ENCODE data around the gene ATXN7L1. TPM values are rescaled to one million over a fixed set of nuclear protein-coding genes. Genes with fewer than 3 reads are reported as not detected.

ATXN7L1 gene
- total RNA-seq, 4 donors from 2014 or later: 8.0 to 14.1 (median 10.6) TPM

DNA sequence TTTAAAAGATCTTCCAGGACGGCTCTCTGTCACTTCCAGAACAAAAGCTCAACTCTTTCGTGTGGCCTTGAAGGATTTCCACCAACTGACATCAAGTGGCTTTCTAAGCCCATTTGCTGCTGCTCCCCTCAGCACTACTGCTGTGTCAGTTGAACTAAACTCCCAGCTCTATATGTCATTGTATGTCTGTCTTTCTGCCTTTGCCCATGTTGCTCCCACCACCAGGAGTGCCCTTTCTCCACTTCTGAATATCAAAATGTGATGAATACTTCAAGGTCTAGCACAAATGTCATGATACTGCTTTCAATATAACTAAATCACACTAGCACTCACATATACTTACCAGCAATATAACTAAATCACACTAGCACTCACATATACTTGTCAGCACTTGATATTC lies 138.3 kb downstream of the ATXN7L1 start:
- TF ChIP-seq POLR2A (IDR thresholded peaks at IDR 0.05): no peak
- TF ChIP-seq, protein P1, sequence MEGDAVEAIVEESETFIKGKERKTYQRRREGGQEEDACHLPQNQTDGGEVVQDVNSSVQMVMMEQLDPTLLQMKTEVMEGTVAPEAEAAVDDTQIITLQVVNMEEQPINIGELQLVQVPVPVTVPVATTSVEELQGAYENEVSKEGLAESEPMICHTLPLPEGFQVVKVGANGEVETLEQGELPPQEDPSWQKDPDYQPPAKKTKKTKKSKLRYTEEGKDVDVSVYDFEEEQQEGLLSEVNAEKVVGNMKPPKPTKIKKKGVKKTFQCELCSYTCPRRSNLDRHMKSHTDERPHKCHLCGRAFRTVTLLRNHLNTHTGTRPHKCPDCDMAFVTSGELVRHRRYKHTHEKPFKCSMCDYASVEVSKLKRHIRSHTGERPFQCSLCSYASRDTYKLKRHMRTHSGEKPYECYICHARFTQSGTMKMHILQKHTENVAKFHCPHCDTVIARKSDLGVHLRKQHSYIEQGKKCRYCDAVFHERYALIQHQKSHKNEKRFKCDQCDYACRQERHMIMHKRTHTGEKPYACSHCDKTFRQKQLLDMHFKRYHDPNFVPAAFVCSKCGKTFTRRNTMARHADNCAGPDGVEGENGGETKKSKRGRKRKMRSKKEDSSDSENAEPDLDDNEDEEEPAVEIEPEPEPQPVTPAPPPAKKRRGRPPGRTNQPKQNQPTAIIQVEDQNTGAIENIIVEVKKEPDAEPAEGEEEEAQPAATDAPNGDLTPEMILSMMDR (IDR thresholded peaks at IDR 0.05): no peak
- H3K9me3 ChIP-seq: no peaks in the 10 kb centered on the region
- H3K27ac ChIP-seq: no peak overlapping the region
- H3K4me3 ChIP-seq: no peak overlapping the region
- DNase-seq: no peak
- intact Hi-C loops (cut with DNase I): no loop called here
- no peaks in the 10 kb centered on the region for H3K36me3 ChIP-seq
- 79 to 92% methylated on average over 2 of the region's 2 CpGs for WGBS, 2 donors
- no peaks in the 10 kb centered on the region for H3K27me3 ChIP-seq
- peaks cover 0 to 16% (median 0%) of the 10 kb centered on the region in 3 donors for H3K4me1 ChIP-seq

DNA sequence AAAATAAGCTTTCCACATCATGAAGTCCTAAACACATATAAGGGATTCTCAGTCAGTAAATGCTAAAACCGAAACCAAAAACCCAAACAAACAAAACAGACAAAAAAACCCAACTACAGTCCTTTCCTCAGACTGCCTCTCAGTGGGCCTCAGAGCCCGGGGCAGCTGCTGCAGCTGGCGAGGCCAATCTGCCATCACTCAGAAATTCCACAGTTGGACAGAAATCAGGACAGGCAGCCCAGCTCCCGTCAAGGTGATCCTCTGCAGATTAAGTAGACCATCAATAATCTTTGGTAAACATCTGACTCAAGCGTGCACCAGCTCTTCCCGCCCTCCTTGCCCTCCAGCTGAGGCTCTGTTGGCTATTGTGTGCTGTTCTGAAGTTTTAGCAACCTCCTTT lies 142.2 kb downstream of the ATXN7L1 start:
- no peak overlapping the region for H3K27ac ChIP-seq
- no peak overlapping the region for H3K4me3 ChIP-seq
- no peak for DNase-seq
- H3K36me3 ChIP-seq: no peaks in the 10 kb centered on the region
- WGBS, 2 donors: 26 to 27% methylated on average over 5 to 6 of the region's 6 CpGs
- intact Hi-C loops (cut with DNase I): no loop called here
- H3K27me3 ChIP-seq: no peaks in the 10 kb centered on the region
- no peaks in the 10 kb centered on the region for H3K9me3 ChIP-seq
- TF ChIP-seq, protein P1 (IDR thresholded peaks at IDR 0.05): no peak
- no peak for TF ChIP-seq POLR2A (IDR thresholded peaks at IDR 0.05)
- H3K4me1 ChIP-seq: peaks cover 0 to 16% (median 0%) of the 10 kb centered on the region in 3 donors

DNA sequence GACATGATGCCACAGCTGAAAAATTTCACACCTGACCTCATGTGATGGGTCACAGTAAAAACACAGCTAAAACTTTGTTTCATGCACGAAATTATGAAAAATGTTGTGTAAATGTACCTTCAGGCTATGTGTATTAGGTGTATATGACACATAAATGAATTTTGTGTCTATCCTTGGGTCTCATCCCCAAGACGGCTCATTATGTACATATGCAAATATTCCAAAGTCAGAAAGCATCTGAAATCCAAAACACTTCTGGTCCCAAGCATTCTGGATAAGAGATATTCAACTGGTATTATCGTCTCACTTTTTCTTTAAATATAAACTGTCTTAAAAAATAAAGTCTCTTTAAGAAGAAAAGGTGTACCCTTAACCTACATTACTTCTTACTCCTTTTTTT lies 145.4 kb downstream of the ATXN7L1 start:
- no peak overlapping the region for H3K4me3 ChIP-seq
- H3K9me3 ChIP-seq: no peaks in the 10 kb centered on the region
- peaks cover 0 to 16% (median 0%) of the 10 kb centered on the region in 3 donors for H3K4me1 ChIP-seq
- 89 to 90% methylated on average over 3 of the region's 3 CpGs for WGBS, 2 donors
- H3K36me3 ChIP-seq: peaks cover 0 to 4% (median 0%) of the 10 kb centered on the region in 3 donors
- TF ChIP-seq, protein P1 (IDR thresholded peaks at IDR 0.05): no peak
- no peak for TF ChIP-seq POLR2A (IDR thresholded peaks at IDR 0.05)
- no peak for DNase-seq
- intact Hi-C loops (cut with DNase I): no loop called here
- H3K27ac ChIP-seq: no peak overlapping the region
- H3K27me3 ChIP-seq: no peaks in the 10 kb centered on the region

DNA sequence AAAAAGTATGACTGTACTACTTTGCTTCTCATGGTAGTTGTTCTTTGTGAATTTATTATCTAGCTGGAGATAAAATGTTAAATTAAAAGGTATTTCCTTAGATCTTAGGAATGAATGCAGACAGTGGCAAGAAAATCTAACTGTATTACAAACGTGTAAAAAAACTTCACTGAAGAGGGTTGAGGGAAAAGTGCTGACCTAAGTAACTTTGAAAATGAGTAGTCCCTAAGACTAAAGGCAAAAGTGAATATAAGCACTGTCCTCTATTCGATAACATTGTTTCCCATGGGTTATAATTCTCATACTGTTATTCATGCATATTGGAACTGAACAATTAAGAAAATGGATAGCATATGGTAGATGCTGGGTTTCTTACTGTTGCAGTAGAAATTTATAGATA lies 148.4 kb downstream of the ATXN7L1 start:
- DNase-seq: no peak
- intact Hi-C loops (cut with DNase I): no loop called here
- no peak overlapping the region for H3K4me3 ChIP-seq
- no peaks in the 10 kb centered on the region for H3K4me1 ChIP-seq
- no peak for TF ChIP-seq POLR2A (IDR thresholded peaks at IDR 0.05)
- TF ChIP-seq, protein P1 (IDR thresholded peaks at IDR 0.05): no peak
- no peaks in the 10 kb centered on the region for H3K27me3 ChIP-seq
- 67 to 93% methylated on average over 2 of the region's 2 CpGs for WGBS, 2 donors
- no peaks in the 10 kb centered on the region for H3K9me3 ChIP-seq
- peaks cover 0 to 4% (median 0%) of the 10 kb centered on the region in 3 donors for H3K36me3 ChIP-seq
- H3K27ac ChIP-seq: no peak overlapping the region

DNA sequence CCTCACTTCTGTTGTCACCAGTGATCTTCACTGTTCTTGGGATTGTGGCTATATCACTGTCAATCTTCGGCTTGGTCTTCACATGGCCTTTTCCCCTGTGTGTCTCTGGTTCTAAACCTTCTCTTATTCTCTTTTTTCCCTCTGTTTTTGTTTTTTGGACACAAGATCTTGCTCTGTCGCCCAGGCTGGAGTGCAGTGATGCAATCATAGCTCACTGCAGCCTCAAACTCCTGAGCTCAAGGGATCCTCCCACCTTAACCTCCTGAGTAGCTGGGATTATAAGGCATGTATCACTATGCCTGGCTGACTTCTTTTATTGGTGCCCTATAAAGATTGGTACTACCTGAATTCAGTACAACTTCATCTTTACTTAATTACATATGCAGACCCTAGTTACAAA lies 151.7 kb downstream of the ATXN7L1 start:
- TF ChIP-seq, protein P1 (IDR thresholded peaks at IDR 0.05): no peak
- TF ChIP-seq POLR2A (IDR thresholded peaks at IDR 0.05): no peak
- Histone ChIP-seq H3K9me3 (no peaks in the 10 kb centered on the region), H3K4me1 (no peaks in the 10 kb centered on the region), H3K27me3 (no peaks in the 10 kb centered on the region), H3K36me3 (peaks cover 0 to 4% (median 0%) of the 10 kb centered on the region in 3 donors), H3K4me3 (no peak overlapping the region), H3K27ac (no peak overlapping the region)
- WGBS, 2 donors: 80 to 97% methylated on average over 2 of the region's 2 CpGs
- no peak for DNase-seq
- intact Hi-C loops (cut with DNase I): no loop called here

Data from esophagus squamous epithelium (tissue), 5 donors.